NCI-H1092 (cell line): ENCODE data around the gene PPME1.
A peak's percentile ranks its signal among the peaks of the same experiment; 100 is the strongest.
"Not testable (repeated sequence)": the region's sequence is repeated elsewhere in the genome, so short reads cannot be mapped to it uniquely, and the experiment has no call there.

Experiments used
- DNase-seq: peaks from one replicate; lab custom pipeline; 2025; lab: John Stamatoyannopoulos, UW

PPME1 gene, protein sequence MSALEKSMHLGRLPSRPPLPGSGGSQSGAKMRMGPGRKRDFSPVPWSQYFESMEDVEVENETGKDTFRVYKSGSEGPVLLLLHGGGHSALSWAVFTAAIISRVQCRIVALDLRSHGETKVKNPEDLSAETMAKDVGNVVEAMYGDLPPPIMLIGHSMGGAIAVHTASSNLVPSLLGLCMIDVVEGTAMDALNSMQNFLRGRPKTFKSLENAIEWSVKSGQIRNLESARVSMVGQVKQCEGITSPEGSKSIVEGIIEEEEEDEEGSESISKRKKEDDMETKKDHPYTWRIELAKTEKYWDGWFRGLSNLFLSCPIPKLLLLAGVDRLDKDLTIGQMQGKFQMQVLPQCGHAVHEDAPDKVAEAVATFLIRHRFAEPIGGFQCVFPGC

DNA sequence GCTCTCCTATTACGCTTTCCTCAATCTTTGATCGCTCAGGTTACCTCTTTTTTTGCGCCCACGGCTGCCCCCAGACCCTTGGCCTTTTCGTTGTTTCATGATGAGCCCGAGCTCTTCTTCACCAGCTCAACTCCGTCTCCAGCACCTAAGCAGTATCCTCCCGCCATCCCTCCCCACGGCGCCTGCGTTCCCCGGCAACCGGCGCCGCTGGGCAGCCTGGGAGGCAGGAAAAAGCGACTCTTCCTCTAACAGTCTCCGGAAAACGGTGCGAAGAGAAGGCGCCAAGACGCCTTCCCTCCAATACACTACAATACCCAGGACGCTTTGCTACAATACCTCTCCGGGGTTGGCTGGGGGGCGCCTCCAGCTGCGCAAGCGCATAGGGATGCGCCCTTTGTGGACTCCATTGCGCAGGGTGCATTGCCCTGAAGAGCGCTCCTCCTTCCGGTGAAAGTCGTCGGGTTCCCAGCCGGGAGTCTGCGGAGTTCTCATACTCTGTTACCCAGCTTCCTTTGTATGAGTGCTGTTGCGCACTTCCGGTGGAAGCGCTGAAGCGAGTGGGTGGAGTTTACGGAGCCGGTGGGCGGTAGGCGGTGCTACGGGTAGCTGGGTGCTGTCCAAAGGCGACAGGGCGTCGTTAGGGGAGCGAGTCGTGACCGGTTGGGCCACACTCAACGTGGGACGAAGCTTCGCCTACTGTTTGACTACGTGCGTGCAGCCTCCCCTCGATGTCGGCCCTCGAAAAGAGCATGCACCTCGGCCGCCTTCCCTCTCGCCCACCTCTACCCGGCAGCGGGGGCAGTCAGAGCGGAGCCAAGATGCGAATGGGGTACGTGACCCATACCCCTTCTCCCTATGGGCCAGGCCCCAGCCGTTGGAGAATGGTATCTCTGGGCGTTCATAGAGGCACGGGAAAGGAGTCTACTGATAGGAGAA is at the start of gene PPME1, which contains the start of gene C2CD3:
TSS of gene PPME1 (plus strand) at position 596 of the 936 bp plus-strand sequence. CDS start at position 729, 133 bp downstream.
TSS of gene C2CD3 (minus strand) at position 309 of the 936 bp plus-strand sequence. CDS start at position 99, 210 bp downstream.
- DNase-seq, result peak; percentile 100

DNA sequence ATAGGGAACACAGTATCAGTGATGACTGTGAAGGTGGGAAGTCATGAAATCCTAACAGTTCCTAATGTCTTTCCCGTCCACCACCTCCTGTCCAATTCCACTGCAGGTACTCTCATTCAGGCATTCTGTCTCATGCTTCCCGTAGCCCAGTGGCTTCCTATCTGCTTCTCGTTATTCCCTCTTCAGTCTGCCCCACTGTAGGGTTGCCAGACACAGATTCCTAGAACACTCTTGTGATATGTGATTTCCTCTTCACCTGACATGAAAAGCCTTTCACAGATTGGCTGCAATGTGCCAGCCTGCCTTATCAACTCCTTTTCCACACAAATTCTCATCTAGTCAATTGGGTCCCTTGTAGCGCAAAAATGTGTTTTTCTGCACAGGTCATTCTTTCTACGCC is 49.3 kb upstream of the PPME1 start:
- no peak for DNase-seq

DNA sequence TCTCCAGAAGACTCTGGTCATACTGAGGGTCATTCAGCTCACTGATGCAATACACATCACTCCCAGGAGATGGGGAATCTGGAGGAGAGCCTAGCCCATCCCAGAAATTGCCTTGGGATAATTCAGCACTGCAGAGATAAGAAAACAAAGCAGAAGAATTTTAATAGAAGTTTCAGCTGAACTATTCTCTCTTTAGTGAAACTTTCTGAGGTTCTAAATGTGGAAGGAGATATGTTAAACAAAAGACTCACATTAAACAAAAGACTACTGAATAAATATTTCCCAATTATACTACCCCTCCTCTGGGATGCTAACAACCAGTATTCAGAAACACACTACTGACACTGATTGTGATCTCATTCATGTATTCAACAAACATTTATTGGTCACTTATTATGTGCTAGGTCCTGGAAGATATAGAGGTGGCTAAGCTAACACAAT is 48.1 kb upstream of the PPME1 start:
- no peak for DNase-seq

DNA sequence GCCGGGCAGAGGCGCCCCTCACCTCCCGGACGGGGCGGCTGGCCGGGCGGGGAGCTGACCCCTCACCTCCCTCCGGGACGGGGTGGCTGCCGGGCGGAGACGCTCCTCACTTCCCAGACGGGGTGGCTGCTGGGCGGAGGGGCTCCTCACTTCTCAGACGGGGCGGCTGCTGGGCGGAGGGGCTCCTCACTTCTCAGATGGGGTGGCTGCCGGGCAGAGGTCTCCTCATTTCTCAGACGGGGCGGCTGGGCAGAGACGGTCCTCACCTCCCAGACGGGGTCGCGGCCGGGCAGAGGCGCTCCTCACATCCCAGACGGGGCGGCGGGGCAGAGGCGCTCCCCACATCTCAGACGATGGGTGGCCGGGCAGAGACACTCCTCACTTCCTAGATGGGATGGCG is 42.0 kb upstream of the PPME1 start:
- DNase-seq, result not testable (repeated sequence)

DNA sequence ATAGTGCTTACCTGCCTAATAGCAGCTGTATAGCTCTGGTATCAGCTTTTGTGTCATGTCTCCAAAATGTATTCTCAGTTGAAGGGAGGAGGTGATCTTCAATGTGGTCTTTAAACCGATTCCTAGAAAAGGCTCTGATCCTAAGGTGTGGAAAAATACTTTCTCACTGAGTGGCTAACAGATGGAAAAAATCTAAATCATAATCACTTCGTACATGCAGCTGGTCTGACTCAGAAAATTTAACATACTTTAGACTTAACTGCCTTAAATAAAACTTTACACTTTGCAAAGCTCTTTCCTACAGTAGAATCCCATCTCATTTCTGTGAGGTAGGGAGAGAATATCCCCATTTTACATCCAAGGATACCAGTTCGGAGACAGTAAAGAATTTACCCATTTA is 38.3 kb upstream of the PPME1 start:
- no peak for DNase-seq

DNA sequence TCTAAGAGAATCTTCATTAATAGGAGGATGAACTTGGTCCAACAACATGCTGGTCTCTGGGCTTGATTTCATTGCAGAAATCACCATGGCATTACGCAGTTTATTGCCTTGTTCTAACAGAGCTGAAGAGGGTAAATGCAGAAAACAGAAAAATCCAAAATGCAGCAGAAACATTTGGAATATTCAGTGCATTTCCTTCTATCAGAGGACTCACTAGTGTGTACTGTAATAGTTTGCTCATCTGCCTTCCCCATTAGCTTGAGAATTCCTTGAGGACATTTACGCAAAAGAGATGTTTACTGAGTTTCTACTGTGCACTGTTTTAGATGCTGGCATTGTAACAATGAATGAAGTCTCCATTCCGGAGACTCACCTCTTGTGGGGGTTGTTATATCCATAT is 37.7 kb upstream of the PPME1 start:
- DNase-seq, result no peak

DNA sequence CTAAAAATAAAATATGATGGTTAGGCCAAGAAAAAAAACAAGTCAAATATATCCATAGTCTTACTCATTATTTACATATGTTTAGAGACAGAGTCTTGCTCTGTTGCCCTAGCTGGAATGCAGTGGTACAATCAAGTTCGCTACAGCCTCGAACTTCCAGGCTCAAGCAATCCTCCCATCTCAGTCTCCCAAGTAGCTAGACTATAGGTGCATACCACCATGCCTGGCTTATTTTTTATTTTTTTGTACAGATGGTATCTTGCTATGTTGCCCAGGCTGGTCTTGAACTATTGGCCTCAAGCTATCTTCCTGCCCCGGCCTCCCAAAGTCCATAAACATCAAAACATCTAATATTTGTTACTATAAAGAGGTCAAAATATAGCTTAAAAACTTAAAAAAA is 36.4 kb upstream of the PPME1 start:
- no peak for DNase-seq

DNA sequence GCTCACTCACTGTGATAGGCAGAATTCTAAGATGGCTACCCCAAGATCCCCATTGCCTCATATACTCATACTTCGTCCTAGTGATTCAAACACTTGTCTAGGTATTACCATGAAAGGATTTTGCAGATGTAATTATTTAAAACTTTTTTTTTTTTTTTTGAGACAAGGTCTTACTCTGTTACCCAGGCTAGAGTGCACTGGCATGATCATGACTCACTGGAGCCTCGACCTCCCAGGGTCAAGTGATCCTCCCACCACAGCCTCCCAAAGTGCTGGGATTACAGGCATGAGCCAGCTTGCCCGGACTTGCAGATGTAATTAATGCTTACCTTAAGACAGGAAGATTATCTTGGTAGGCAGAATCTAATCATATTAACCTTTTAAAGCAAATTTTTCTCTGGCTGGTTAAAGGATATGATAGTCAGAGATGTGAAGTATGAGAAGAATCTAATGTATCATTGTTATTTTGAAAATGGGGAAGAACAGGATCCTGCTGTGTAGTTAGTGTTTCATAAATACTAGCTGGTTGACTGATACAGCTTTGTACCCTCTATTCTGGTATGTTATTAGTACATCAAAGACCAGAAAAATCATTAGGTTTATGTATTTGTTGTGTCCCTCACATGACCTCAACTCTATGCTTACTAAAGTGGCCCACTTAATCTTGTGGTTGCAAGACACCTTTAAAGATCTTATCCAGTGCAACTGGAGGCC is 35.8 kb upstream of the PPME1 start:
- no peak for DNase-seq

DNA sequence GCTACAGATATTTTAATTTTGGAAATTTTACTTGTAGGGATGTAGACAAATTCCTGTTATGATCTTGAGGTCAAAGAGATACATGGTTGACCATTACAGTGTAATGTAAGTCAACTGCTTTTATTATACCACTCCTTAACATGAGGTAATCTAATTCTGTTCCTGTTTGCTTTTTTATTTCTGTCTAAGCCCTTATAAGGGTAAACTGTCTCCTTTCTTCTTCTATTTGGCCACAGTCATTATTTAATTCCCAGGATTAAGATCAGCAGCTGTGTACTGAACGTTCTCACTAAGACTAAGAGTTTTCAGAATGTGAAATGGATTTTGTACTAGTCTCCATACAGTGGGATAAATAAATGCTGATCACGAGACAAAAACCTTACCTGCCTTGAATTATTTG is 33.1 kb upstream of the PPME1 start:
- no peak for DNase-seq

DNA sequence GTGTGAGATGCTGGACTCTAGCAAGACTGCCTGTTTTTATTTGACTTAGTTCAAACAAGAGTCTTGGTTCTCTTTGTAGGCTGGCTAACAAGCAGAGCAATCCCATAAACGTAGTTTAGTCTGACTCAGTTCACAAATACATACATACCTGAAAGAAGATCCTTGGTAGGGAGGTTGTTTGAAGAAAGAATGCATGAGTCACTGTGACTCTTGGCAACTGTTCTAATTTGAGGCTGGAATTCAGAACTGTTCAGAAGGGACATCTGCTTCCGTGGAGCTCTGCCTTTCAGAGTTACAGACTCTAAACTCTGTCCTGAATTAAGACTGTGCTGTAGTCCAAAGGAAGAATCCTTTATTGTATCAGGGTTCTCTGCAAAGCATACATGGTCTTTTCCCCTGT is 32.5 kb upstream of the PPME1 start:
- no peak for DNase-seq

DNA sequence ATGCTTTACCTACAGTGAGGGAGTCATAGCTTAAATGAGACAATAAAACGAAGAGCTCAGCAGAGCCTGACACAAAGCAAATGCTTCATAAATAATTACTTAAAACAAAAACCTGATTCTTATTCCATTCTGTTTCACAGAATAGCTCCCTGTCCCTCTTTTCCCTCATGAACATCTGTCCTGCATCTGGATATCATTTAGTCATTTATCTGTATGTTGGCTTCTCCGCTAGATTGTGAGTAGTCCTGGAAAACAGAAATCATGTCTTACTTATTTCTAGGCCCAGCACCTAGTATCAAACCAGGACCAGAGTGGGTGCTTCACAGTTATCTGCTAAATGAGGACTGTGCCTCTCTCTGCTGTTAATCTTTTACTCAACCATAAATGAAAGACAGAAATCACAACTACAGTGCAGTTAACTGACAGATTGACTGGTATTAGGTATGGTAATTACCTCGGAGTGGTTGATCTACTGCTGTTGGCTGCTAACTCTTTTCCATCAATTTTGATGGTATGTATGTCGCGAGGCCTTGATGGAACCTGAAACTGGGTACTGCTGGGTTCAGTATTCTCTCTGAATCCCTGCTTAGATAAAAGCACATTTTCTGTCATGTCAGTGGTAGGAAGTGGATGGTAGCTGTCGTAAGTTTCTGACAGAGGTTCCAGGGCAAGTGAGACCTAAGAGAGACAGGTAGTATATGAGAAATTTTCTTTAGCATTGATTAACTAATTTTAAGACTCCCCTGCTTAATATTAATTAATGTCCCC is 31.8 kb upstream of the PPME1 start:
- no peak for DNase-seq

DNA sequence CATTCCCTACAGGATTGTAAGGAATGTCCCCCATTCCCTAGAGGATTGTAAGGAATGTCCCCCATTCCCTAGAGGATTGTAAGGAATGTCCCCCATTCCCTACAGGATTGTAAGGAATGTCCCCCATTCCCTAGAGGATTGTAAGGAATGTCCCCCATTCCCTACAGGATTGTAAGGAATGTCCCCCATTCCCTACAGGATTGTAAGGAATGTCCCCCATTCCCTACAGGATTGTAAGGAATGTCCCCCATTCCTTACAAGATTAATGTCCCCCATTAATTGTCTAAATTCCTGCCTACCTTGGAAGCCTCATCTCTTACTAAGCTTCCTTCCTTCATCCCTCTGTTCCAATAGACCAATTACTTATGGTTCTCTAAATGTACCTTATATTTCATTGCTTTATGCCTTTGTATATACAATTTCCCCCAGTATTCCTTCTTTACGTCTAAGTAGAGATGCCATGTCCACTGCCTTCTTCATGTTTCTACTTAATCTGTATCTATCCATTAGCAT is 31.1 kb upstream of the PPME1 start:
- not testable (repeated sequence) for DNase-seq

DNA sequence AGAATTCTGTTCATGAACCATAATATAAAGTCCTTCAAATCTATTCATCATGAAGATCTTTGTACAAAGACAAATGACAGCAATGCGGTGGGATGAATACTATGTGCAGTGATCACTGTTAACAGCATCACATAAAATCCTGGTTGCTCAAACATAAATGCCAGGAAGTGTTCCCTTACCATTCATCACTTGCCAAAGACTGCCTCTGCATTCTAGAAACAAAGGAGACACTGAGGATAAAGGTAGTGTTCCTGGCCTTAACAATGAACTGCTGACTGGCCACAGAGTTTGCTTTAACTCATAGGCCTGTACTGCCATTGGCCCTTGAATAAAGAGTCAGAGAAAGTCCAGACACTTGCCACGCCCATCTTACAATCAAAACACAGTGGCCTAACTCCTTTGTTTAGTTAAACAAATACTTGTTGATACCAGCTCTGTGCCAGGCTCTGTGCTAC is 29.8 kb upstream of the PPME1 start:
- no peak for DNase-seq

DNA sequence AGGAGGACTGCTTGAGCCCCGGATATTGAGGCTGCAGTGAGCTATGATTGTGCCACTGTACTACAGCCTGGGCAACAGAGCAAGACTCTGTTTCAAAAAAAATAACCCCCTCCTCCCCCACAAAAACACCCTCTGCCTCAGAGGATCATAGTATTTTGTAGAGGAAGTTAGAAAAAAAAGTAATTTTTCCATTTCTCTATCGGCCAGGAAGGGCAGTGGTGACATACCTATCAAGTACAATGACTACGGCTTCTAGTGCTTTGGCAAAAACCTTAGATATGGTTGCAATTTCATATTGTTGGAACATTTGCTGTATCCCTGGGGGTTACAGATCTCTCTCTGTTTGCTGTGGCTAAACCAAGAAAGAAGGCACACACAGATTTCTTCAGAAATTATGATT is 29.2 kb upstream of the PPME1 start:
- DNase-seq, result no peak

DNA sequence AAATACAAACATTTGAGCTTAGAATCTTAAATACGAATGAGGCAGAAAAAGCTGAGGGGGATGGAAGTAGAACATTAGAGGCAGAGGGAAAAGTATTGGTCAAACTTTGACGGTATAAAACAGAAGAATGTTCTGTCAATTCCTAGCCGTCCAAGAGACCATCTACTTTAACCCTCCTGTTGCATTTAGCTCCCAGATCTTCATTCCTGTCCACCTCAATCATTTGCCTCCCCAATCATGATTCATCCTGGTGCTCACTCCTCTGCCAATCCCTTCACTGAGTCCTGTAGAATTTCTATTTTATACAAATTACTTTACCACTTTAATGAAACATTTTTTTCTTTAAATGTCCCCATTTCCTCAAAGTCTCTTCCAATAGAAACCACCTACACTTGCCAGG is 28.5 kb upstream of the PPME1 start:
- no peak for DNase-seq

DNA sequence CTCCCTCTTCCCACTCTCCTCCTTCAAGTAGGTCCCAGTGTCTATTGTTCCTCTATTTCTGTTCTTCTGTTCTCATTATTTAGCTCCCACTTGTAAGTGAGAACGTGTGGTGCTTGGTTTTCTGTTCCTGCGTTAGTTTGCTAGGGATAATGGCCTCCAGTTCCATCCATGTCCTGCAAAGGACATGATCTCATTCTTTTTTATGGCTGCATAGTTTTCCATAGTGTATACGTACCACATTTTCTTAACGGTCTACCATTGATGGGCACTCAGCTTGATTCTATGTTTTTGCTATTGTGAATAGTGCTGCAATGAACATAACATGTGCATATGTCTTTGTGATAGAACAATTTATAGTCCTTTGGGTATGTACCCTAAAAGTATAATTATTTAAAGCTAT is 26.5 kb upstream of the PPME1 start:
- no peak for DNase-seq

DNA sequence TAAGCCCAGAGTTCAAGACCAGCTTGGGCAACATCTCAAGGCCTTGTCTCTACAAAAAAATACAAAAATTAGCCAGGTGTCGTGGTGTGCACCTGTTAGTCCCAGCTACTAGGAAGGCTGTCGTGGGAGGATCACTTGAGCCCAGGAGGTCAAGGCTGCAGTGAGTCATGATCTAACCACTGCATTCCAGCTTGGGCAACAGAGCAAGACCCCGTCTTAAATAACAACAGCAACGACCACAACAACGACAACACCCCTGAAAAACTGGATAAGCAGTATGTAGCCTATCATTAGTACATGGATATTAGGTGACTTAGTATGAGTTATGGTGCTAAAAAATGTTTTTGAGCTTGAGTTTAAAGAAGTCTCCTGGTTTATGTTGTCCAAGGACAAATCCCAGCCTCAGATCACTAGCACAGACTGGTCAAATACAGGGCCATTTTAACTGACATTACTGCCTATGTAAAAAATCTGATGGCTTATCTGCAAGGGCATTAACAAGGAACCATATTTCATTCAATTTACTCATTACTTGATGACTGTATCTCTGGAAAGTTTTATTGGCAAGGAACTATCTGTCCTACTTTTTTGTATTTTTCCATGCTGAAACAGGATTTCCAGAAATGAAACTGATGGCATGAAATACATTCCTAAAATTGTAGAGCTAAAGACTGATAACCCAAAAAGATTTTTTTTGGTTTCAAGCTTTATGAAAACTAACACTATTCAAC is 23.7 kb upstream of the PPME1 start:
- no peak for DNase-seq

DNA sequence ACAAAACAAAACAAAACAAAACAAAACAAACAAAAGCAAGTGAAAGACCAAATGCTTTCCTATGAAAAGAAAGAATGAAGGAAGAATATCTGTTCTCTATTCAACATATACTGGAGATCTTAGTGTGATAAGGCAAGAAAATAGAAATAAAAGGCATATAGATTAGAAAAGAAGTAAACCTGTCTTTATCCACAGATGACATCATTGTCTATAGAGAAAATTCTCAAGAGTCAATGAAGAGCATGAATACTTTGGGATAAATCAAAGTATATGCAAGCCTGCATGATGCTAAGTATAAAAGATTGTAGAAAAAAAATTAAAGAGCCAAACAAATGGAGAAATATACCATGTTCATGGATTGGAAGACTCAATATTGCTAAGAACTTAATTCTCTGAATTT is 17.9 kb upstream of the PPME1 start:
- no peak for DNase-seq

DNA sequence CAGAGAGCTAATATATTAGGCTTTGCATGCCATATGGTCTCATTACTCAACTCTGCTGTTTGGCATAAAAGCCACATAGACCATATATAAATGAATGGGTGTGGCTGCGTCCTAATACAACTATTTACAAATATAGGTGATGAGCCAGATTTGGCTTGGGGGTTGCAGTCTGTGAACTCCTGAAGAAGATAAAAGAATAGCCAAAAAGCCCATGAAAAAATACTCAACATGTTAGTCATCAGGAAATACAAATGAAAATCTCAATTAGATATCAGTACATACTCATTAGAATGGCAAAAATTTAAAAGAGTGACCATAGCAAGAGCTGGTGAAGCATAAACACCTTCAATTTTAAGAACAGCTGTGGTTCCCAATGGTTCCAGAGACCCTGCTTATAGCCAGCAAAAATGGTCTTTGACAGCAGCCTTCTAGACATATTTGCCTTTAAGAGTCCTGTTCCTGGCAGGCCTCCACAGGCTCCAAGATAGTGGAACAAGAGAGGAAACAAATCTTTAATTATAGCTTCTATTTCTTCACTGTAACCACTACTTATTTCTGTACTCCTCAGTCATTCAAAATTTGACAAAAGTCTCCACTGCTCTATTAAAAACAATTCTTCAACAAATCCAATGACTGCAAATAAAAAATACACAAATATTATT is 16.3 kb upstream of the PPME1 start:
- no peak for DNase-seq

DNA sequence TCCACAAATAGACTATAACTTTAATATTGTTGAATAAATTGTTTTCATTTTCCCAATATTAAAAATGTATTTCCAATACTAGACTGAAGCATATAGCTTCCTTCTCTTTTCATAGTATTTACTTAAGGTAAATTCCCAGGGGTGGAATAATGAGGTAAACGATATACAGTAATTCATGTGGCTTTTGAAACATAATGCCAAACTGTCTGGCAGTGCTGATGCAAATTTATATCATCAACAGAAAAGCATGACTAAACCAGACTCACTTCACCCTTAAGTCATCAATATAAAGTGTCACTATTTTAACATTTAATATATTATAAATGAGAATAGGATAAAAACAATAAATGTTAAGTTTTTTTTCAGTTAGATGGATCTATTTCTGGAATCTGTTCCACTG is 13.9 kb upstream of the PPME1 start:
- DNase-seq, result no peak
